Osteoblast (primary cell): ENCODE data around the gene TLCD5. TPM values are rescaled to one million over a fixed set of nuclear protein-coding genes. Genes with fewer than 3 reads are reported as not detected.

Experiments used
- DNase-seq: peaks from one replicate; pipeline ENCODE4 v3.0.0; 2011; ENCODE audit warnings: low spot score, mixed read lengths; ENCODE audit not compliant: insufficient read length; ENCODE audit errors: missing footprints
- H2AFZ ChIP-seq: 2 replicates; pipeline ENCODE4 v1.6.0; 2011; ENCODE audit warnings: mild to moderate bottlenecking, low read length
- H3K27ac ChIP-seq: 2 replicates; pipeline ENCODE4 v1.5.1; 2011; ENCODE audit warnings: mild to moderate bottlenecking, low read depth, low read length, moderate library complexity
- H3K27me3 ChIP-seq: 2 replicates; pipeline ENCODE4 v1.6.0; 2012; ENCODE audit warnings: mild to moderate bottlenecking, control low read depth, inconsistent platforms, low read length, moderate library complexity; ENCODE audit not compliant: insufficient read depth
- H3K36me3 ChIP-seq: 2 replicates; pipeline ENCODE4 v1.5.1; 2011; ENCODE audit warnings: mild to moderate bottlenecking, low read length, control low read depth, moderate library complexity; ENCODE audit not compliant: insufficient read depth
- H3K4me1 ChIP-seq: 2 replicates; pipeline ENCODE4 v1.5.1; 2011; ENCODE audit warnings: mild to moderate bottlenecking, low read length, control low read depth, moderate library complexity; ENCODE audit not compliant: insufficient read depth
- H3K4me2 ChIP-seq: 2 replicates; pipeline ENCODE4 v1.6.0; 2011; ENCODE audit warnings: mild to moderate bottlenecking, low read length; ENCODE audit not compliant: insufficient read depth
- H3K4me3 ChIP-seq: fragments of 200-600 bp; sonication (generic); 3 replicates; pipeline ENCODE4 v1.5.1; 2012; ENCODE audit warnings: mild to moderate bottlenecking, low read length, inconsistent platforms; ENCODE audit not compliant: insufficient read depth
- H3K79me2 ChIP-seq: 2 replicates; pipeline ENCODE4 v1.6.0; 2012; ENCODE audit warnings: mild to moderate bottlenecking, low read length, control low read depth, inconsistent platforms; ENCODE audit not compliant: insufficient read depth
- H3K9me3 ChIP-seq: 2 replicates; pipeline ENCODE4 v1.5.1; 2011; ENCODE audit warnings: low read depth, low read length, control low read depth
- H4K20me1 ChIP-seq: 2 replicates; pipeline ENCODE4 v1.6.0; 2012; ENCODE audit warnings: mild to moderate bottlenecking, low read length, control low read depth; ENCODE audit not compliant: insufficient read depth
- total RNA-seq: library from RNA; depleted of rRNA; stranded (reverse); fragments of >200 nt; gene quantifications from 2 replicates; pipeline ENCODE4 v1.2.3, GENCODE V29; 2012
- TF ChIP-seq, protein P1 (sequence below): IDR thresholded peaks from 2 replicates; pipeline ENCODE4 v1.5.1; 2011; ENCODE audit warnings: mild to moderate bottlenecking, low read depth, low read length, moderate library complexity; ENCODE audit errors: extremely low read depth

Gene TLCD5
- total RNA-seq, 1 donor: 11.9 TPM

DNA sequence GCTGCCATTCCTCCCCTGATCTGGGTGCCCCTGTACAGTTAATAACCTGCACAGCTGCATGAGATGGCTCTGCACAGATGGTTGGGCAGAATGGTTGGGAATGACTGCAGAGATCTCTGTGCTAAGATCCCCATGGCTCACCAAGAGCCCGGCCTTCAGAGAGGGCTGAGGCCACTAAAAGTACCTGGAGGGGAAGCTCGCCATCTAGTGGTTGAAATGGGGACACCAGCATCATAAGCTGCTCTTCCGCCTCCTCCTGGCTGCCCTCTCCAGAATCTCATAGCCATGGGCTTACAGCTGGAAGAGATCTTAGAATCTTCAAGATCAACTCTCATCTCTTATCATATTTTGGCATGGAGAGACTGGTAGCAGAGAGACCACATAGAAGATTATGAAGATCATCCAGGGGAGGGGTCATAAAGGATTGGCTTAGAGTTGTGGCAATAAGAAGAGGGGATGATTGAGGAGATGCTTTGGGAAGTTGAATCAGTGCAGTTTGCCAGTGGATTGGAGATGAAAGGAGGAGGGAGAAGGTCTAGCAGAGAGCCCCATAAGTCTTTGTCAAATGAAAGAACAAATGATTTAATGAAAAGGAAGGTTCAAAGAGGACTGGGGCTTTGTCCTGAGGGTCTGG is 22.0 kb upstream of the TLCD5 start:
- TF ChIP-seq, protein P1, sequence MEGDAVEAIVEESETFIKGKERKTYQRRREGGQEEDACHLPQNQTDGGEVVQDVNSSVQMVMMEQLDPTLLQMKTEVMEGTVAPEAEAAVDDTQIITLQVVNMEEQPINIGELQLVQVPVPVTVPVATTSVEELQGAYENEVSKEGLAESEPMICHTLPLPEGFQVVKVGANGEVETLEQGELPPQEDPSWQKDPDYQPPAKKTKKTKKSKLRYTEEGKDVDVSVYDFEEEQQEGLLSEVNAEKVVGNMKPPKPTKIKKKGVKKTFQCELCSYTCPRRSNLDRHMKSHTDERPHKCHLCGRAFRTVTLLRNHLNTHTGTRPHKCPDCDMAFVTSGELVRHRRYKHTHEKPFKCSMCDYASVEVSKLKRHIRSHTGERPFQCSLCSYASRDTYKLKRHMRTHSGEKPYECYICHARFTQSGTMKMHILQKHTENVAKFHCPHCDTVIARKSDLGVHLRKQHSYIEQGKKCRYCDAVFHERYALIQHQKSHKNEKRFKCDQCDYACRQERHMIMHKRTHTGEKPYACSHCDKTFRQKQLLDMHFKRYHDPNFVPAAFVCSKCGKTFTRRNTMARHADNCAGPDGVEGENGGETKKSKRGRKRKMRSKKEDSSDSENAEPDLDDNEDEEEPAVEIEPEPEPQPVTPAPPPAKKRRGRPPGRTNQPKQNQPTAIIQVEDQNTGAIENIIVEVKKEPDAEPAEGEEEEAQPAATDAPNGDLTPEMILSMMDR: peak; percentile 100
- peak; percentile 87 for DNase-seq

DNA sequence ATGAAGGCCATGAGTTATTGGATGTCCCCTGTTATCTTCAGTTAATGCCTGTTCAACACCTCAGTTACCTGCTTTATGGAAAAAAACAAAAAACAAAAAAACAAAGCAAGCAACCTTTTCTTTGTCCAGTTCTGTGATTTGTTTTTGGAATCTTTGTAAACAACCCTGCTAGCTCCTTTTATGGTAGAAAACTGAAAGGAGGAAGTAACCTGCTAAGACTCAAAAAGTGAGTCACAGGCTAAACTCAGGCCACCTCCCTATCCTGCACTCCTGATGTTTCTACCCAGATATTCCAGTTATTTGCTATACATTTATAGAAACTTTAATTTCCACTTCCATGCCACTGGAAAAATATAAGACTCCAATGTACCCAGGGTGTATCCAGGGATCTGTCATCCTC is 20.6 kb upstream of the TLCD5 start:
- H3K9me3 ChIP-seq: no peaks in the 10 kb centered on the region
- no peak overlapping the region for H2AFZ ChIP-seq
- no peak overlapping the region for H3K27ac ChIP-seq
- no peaks in the 10 kb centered on the region for H4K20me1 ChIP-seq
- H3K4me3 ChIP-seq: no peak overlapping the region
- peaks cover 12% of the 10 kb centered on the region for H3K4me1 ChIP-seq
- H3K79me2 ChIP-seq: no peaks in the 10 kb centered on the region
- H3K4me2 ChIP-seq: no peak overlapping the region
- no peaks in the 10 kb centered on the region for H3K36me3 ChIP-seq
- TF ChIP-seq, protein P1: no peak
- peaks cover 26% of the 10 kb centered on the region for H3K27me3 ChIP-seq
- no peak for DNase-seq

More for the DNA sequence above, 22.0 kb upstream of the TLCD5 start:
- peaks cover 12% of the 10 kb centered on the region for H3K4me1 ChIP-seq
- no peaks in the 10 kb centered on the region for H3K9me3 ChIP-seq
- H3K27ac ChIP-seq: no peak overlapping the region
- no peaks in the 10 kb centered on the region for H3K36me3 ChIP-seq
- no peaks in the 10 kb centered on the region for H3K79me2 ChIP-seq
- H3K27me3 ChIP-seq: peaks cover 34% of the 10 kb centered on the region
- no peak overlapping the region for H3K4me2 ChIP-seq
- no peaks in the 10 kb centered on the region for H4K20me1 ChIP-seq
- no peak overlapping the region for H3K4me3 ChIP-seq
- H2AFZ ChIP-seq: no peak overlapping the region

DNA sequence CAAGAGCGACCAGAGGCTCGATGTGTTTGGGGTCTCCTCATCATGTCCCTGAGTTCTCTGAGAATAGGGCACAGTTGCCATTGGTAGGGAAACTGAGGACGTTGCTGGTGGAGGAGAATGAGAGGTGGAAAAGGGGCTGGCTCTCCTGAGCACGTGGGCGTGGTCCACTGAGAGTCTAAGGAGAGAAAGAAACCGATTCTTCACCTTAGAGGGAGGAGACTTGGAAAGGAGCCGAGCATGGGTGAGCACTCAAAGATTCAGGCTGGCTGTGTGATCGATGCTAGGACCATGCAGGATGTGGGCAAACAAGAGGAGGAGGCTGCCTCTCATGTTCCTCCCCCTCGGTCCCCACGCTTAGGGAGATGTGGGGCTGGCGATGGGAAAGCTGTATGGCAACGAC is 19.8 kb upstream of the TLCD5 start:
- Histone ChIP-seq H3K4me2 (no peak overlapping the region), H2AFZ (no peak overlapping the region), H3K9me3 (no peaks in the 10 kb centered on the region), H3K4me3 (no peak overlapping the region), H4K20me1 (no peaks in the 10 kb centered on the region), H3K36me3 (no peaks in the 10 kb centered on the region), H3K27ac (no peak overlapping the region), H3K27me3 (peaks cover 26% of the 10 kb centered on the region), H3K79me2 (no peaks in the 10 kb centered on the region), H3K4me1 (peaks cover 12% of the 10 kb centered on the region)
- TF ChIP-seq, protein P1: no peak
- DNase-seq: no peak

DNA sequence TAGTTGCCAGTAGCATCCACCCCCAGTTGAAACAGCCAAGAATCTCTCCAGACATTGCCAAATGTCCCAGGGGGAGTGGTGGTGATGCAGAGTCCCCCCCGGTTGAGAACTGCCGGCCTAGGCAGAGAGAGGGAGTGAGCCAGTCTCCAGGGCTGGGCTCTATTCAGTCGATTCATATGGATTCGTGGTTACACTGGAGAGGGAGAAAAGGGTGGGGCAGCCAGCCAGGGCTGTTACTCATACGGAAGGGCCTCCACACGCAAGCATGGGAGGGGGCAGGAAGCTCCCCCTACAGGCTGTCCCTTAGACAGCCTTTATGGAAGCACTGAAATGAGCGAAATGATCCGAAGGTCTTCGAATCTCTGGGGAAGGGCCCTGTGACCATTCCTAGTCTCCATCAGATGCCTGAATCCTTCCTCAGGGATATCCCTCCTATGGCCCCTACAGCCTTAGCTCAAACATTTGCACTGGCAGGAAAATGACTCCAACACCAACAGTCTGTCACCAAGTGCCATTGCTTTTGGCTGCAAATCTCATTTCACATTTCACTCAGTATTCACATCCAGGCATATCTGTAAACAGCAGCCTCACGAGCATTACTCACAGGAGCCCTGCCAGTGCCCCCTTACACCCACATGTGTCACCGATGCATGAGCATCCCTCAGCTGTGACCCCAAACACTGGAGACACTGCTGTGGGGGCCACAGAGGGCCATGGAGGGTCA is 18.4 kb upstream of the TLCD5 start:
- no peaks in the 10 kb centered on the region for H4K20me1 ChIP-seq
- H3K4me2 ChIP-seq: peak overlapping the region; percentile 62
- peak overlapping the region; percentile 51 for H3K27ac ChIP-seq
- TF ChIP-seq, protein P1: peak; percentile 75
- no peaks in the 10 kb centered on the region for H3K36me3 ChIP-seq
- peak; percentile 96 for DNase-seq
- peak overlapping the region; percentile 67 for H2AFZ ChIP-seq
- no peak overlapping the region for H3K4me3 ChIP-seq
- H3K79me2 ChIP-seq: no peaks in the 10 kb centered on the region
- no peaks in the 10 kb centered on the region for H3K9me3 ChIP-seq
- peaks cover 14% of the 10 kb centered on the region for H3K27me3 ChIP-seq
- peaks cover 12% of the 10 kb centered on the region for H3K4me1 ChIP-seq
